Measurements from ENCODE around the gene TIPARP. TPM values are rescaled to one million over a fixed set of nuclear protein-coding genes. Genes with fewer than 3 reads are reported as not detected.

Gene TIPARP
- total and polyA plus RNA-seq, 2 of the 8 experiments (the other 6 are each of a cell fraction or from before 2014, with no cell fraction given) = 1.6 to 5.8 TPM

DNA sequence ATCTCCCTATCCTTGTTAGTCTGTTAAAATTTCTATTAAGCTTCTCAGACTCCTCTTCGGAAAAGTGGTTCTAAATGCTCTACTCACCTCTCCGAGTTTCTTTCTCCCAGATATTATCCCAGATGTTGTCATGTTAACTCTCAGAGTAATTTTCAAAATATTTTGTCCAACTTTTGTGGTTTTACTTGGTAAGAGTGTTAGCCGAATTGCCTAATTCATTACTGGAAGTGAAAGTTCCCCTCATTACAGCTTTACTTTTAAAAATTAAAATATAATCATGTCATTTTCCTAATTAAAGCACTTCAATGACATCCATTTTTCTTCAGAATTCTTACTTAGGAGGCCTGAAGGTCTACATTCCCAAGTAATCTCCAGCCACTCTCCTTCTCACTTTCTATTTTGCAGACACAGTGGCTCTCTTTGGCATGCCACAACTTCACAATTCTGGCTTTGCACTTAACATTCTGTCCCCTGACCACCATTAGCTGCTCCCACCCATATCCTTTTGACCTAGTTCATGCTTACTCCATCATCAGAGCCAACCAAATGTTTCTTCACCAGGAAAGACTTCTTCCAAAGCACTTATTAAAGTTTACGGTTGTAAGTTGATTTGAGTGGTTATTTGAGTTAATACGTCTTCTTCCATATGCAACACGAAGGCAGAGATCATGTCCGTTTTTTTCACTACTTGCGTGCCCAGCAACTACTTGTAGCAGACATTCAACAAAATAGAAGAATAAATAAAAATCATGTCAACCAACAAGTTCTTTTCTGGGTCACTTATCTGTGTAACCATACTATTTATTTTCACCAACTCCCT, 10.2 kb upstream of the TIPARP start (continued):
- no peak for TF ChIP-seq YY1 (IDR thresholded peaks at IDR 0.05; ENCODE audit: low read depth, low read length)
- no peak for TF ChIP-seq CTBP2 (IDR thresholded peaks at IDR 0.05; ENCODE audit: borderline replicate concordance, insufficient read depth, insufficient read length, low read length)
- TF ChIP-seq, protein P1, sequence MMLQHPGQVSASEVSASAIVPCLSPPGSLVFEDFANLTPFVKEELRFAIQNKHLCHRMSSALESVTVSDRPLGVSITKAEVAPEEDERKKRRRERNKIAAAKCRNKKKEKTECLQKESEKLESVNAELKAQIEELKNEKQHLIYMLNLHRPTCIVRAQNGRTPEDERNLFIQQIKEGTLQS (IDR thresholded peaks at IDR 0.05; ENCODE audit: insufficient read depth, low read depth, low read length) = no peak
- TF ChIP-seq, protein P2, sequence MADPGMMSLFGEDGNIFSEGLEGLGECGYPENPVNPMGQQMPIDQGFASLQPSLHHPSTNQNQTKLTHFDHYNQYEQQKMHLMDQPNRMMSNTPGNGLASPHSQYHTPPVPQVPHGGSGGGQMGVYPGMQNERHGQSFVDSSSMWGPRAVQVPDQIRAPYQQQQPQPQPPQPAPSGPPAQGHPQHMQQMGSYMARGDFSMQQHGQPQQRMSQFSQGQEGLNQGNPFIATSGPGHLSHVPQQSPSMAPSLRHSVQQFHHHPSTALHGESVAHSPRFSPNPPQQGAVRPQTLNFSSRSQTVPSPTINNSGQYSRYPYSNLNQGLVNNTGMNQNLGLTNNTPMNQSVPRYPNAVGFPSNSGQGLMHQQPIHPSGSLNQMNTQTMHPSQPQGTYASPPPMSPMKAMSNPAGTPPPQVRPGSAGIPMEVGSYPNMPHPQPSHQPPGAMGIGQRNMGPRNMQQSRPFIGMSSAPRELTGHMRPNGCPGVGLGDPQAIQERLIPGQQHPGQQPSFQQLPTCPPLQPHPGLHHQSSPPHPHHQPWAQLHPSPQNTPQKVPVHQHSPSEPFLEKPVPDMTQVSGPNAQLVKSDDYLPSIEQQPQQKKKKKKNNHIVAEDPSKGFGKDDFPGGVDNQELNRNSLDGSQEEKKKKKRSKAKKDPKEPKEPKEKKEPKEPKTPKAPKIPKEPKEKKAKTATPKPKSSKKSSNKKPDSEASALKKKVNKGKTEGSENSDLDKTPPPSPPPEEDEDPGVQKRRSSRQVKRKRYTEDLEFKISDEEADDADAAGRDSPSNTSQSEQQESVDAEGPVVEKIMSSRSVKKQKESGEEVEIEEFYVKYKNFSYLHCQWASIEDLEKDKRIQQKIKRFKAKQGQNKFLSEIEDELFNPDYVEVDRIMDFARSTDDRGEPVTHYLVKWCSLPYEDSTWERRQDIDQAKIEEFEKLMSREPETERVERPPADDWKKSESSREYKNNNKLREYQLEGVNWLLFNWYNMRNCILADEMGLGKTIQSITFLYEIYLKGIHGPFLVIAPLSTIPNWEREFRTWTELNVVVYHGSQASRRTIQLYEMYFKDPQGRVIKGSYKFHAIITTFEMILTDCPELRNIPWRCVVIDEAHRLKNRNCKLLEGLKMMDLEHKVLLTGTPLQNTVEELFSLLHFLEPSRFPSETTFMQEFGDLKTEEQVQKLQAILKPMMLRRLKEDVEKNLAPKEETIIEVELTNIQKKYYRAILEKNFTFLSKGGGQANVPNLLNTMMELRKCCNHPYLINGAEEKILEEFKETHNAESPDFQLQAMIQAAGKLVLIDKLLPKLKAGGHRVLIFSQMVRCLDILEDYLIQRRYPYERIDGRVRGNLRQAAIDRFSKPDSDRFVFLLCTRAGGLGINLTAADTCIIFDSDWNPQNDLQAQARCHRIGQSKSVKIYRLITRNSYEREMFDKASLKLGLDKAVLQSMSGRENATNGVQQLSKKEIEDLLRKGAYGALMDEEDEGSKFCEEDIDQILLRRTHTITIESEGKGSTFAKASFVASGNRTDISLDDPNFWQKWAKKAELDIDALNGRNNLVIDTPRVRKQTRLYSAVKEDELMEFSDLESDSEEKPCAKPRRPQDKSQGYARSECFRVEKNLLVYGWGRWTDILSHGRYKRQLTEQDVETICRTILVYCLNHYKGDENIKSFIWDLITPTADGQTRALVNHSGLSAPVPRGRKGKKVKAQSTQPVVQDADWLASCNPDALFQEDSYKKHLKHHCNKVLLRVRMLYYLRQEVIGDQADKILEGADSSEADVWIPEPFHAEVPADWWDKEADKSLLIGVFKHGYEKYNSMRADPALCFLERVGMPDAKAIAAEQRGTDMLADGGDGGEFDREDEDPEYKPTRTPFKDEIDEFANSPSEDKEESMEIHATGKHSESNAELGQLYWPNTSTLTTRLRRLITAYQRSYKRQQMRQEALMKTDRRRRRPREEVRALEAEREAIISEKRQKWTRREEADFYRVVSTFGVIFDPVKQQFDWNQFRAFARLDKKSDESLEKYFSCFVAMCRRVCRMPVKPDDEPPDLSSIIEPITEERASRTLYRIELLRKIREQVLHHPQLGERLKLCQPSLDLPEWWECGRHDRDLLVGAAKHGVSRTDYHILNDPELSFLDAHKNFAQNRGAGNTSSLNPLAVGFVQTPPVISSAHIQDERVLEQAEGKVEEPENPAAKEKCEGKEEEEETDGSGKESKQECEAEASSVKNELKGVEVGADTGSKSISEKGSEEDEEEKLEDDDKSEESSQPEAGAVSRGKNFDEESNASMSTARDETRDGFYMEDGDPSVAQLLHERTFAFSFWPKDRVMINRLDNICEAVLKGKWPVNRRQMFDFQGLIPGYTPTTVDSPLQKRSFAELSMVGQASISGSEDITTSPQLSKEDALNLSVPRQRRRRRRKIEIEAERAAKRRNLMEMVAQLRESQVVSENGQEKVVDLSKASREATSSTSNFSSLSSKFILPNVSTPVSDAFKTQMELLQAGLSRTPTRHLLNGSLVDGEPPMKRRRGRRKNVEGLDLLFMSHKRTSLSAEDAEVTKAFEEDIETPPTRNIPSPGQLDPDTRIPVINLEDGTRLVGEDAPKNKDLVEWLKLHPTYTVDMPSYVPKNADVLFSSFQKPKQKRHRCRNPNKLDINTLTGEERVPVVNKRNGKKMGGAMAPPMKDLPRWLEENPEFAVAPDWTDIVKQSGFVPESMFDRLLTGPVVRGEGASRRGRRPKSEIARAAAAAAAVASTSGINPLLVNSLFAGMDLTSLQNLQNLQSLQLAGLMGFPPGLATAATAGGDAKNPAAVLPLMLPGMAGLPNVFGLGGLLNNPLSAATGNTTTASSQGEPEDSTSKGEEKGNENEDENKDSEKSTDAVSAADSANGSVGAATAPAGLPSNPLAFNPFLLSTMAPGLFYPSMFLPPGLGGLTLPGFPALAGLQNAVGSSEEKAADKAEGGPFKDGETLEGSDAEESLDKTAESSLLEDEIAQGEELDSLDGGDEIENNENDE (IDR thresholded peaks at IDR 0.05; ENCODE audit: insufficient replicate concordance, low read length) = no peak
- no peak for TF ChIP-seq EGR1 (IDR thresholded peaks at IDR 0.05; ENCODE audit: borderline replicate concordance, low read depth, low read length)
- no peak for TF ChIP-seq KDM4A (IDR thresholded peaks at IDR 0.05; ENCODE audit: low read depth, low read length, severe bottlenecking)
- no peak for TF ChIP-seq HDAC6 (IDR thresholded peaks at IDR 0.05; ENCODE audit: low read depth, low read length)
- TF ChIP-seq FOSL1 (IDR thresholded peaks at IDR 0.05; ENCODE audit: insufficient read depth, low read depth, low read length) = no peak
